ENCODE data around the gene LGI1.
A peak's percentile ranks its signal among the peaks of the same experiment; 100 is the strongest.
"Not testable (repeated sequence)": the region's sequence is repeated elsewhere in the genome, so short reads cannot be mapped to it uniquely, and the experiment has no call there.

LGI1 gene

DNA sequence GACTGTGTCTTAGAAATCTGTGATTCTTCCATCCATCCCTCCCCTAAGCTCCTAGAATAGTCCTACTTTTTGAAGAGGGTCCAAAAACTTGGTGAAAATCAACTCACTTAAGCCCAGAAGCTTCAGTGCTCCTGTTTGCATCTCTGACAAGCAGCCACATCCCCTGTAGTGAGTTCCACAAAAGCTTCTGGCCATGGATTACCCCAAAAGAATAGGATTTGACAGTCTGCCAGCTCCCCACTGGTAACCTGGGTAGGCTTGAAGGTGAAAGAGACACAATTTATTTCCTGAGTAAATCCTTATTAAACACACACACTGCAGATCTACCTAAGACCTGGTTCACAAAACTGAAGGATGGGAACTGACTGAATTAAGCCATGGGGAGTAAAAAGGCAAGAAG lies 46.5 kb downstream of the LGI1 start:
- DNase-seq: no peak

DNA sequence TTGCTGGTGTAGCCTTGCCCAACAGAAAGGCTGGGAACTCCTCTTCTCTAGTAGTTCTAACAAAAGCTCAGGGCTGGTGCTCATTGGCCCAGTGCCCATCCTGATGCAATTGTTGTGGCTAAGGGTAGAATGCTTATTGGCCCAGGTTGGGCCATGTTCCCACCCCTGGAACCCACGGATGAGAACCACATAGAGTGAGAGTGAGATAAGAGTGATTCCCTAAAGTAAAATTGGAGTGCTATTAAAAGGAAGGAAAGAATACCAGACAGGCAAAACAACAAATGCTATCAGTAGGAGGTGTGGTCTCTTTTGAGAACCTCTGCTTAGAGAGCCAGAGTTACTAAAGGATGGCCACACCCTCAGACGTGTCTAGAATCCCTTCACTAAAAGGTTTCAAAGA lies 49.2 kb downstream of the LGI1 start:
- peak in 1 of 58 donors; percentile 22 for DNase-seq

DNA sequence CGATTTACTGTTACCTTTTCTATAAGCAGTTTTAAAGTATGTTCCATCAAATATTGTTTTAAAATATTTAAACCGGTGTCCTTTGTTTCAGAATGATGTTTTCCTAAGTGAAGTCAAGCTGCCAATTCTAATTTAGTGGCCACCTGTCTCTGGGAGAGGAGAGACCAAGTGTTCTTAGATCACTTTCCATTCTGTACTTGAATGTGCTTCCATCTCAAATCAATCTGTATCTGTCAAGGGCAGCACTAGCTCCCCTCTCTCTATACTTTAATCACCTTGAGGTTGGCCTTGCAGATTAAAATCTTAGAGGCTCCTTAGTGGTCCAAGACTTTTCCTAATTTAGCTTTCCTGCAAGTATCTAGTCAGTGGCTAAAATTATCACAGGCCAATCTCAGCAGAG lies 49.6 kb downstream of the LGI1 start:
- no peak for DNase-seq

DNA sequence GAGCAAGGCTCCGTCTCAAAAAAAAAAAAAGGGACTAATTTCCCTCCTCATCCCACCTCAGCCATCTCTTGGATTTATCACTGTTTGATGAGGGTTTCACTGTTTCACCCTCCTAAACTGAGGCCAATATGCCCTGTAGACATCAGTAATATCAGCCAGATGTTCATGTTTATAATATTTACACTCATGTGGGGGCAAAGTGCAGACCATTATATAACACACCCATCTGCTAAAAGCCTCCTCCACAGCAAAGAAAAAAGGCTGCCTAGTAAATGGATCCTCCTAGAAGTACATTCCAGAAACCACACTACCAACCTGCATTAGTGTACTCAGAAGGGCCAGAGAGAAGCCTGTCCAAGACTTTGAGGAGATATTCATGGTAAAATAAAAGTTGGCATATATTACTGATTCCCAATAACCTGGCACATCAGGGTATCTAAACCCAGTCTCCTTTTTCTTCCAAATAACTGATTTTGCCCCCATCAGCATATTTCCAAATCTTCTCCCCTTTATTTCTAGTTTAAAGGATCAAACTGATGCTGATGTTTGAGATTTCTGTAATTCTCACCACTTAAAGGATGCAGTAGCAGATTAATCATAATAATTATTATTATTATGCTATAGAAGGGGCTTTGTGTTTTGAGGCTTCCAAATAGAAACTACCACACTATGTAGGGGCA lies 55.1 kb downstream of the LGI1 start:
- DNase-seq: no peak

DNA sequence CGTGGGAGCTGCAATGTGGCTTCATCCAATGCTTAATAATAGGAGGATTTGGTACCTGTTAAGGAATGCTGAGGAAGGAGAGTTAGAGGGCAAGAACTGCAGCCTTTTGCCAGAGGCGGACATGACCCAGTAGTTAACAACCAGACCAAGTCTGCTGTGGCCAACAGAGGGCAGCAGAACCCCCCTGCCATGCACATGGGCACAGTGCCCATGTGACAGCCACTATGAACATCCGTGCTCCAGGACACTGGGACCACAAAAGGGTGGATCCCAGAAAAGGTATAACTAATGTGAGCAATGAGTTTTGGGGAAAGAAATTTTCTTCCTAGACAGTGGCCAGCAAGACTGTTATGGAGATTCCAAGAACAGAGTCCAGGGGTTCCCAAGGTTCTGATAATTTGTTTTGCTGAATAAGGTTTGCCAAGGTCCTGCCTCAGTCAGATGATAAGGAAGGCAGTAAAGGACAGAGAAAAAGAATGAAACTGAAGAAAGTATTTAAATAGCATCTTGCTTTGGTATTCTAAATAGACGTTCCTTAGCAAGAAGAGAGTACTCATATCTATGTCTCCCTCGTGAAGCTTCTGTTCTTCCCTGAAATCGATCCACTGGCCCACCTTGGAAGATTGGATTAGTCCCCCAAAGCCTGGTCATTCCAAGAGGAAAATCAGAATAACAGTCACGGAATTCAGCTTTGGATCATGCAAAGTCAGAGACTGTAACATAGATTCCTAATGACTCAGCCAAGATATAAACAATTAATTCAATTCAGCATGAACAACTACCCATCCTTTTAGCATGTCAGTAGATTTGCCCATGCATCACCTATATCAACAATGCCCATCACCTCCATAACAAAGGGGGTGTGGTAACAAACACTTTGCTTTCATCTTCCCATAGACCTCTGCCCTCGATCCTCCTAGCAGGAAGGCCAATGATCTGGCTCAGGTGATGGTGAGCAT lies 56.0 kb downstream of the LGI1 start:
- peak in 44 of 58 donors; percentile 1 to 60 (median 20) for DNase-seq

DNA sequence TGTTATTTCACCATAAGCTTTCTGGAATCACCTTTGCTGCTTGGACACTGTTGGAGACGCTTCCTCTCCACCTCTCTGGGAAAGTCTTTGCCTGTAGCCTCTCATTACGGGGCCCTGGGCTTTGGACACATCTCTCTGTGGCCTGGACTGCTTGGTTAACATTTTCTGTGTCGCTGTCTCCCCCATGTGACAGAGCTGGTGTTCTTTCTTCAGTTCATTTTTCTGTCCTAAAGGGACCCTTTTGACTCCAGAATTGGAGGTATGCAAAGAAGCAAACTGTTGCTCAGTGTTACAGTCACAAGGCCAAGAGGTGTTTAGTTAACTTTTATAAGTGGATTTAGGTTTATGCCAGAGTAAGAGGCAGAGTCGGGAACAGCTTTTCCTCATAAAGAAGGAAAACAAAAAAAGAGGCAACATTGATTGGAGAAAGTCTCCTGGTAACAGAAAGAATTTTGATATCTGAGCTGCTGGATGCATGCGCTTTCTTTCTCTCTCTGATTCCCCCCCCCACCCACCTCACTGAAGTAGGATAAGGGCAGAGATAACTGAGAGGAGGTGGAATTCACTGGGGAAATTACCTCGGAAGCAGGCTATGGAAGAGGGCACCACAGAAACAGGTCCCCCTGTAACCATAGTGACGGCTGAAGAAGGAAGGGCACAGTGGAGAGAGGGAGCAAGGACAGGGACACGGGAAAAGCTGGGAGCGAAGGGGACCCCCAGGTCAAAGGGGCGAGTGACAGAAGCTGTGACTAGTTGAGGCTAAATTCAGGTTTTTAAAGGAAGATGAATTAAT lies 57.8 kb downstream of the LGI1 start:
- DNase-seq: peak in 30 of 58 donors; percentile 1 to 49 (median 15)

DNA sequence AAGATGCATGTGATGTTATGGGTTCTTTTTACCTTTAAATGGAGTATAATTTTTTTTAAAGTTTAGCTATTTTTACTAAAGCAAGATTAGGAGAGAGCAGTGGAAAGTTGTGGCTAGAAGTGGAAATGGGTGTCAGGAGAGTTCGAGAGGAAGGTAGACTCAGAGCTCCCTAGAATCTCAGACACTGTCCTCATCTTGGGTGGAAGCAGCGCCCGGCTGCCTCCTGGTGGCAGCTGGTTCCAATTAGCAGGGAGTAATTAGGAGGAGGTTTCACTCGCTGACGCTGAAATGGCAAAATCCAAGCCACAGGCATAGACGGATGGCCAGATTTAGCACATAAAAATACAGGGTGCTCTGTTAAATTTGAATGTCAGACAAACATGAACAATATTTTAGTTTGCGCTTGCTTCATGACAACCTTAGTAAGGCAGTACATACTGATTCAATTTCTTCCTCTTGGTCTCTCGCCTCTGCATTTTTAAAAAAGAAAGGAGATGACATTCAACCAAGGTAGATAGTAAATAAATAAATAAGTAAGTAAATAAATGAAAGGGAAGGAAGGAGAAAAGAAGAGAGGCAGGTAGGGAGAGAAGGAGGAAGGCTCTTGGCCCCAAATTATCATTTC lies 58.5 kb downstream of the LGI1 start:
- peak in 51 of 58 donors; percentile 6 to 76 (median 39) for DNase-seq

DNA sequence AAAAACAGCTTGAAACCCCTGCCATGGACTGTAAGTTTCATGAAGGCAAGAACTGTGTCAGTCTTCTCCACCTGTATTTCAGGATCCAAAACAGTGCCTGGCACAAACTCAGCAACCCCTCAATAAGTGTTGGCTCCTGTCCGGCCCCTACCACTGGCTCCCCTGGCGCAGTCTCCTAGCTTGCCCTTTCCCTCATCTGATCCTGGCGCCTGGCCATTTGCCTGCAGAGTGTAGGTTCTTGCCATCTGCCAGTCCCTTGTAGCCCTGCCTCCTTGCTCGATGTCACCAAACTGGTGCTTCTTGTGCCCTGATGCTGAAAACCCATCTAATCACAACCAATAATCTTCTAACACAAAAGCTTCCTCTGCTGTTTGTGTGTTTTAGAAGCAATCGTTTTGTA lies 60.4 kb downstream of the LGI1 start:
- DNase-seq: no peak

DNA sequence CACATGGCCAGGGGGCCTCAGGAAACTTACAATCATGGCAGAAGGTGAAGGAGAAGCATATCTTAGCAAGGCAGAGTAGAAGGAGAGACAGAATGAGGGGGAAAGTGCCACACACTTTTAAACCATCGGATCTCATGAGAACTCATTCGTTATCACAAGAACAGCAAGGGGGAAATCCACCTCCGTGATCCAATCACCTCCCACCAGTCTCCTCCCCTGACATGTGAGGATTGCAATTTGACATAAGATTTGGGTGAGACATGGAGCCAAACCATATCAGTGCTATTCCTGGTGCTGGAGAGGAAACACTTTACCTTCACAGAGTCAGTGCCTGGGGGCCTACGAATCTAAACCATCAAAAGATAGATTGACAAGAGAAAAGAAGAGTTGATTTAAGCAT lies 61.8 kb downstream of the LGI1 start:
- DNase-seq: no peak

DNA sequence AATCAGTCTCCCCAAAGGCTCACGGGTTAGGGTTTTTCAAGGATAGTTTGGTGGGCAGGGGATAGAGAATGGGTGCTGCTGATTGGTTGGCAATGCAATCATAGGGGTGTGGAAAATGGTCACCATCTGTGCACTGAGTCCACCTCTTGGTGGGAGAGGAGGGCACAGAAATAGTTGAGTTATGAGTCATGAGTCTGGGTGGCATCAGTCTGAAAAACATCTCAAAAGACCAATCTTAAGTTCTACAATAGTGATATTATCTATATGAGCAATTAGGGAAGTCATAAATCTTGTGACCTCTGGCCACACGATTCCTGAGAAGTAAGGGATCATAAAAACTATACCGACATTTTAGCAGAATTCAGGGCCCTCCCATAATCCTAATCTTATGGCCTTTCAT lies 62.7 kb downstream of the LGI1 start:
- DNase-seq: no peak

DNA sequence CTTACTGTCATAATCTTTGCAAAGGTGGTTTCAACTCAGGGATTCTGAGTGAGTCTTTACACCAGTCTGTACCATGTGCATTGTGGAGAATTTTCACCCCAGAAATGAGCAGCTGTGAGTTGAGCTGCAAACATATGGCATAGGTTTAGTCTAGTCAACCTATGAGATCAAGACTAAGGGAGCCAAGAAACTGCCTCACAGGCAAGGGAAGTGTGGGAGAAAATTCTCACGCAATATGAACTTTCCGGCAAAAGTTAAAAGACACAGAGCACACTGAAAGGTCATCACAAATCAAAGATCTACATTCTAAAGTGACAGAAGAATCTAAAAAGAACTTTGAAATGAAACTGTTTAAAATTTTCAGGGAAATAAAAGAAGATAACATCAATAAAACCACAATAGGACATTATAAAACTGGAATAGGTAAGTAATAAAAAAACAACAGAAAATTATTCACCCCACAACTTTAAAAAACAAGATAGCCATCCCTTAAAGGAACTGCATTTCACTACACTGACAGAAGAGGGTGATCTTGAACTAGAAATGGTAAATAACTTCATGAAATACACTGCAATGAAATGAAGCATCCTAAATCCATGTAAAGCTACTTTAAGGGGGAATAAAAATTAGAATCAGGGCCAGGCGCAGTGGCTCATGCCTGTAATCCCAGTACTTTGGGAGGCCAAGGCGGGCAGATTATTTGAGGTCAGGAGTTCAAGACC lies 63.5 kb downstream of the LGI1 start:
- DNase-seq: no peak

DNA sequence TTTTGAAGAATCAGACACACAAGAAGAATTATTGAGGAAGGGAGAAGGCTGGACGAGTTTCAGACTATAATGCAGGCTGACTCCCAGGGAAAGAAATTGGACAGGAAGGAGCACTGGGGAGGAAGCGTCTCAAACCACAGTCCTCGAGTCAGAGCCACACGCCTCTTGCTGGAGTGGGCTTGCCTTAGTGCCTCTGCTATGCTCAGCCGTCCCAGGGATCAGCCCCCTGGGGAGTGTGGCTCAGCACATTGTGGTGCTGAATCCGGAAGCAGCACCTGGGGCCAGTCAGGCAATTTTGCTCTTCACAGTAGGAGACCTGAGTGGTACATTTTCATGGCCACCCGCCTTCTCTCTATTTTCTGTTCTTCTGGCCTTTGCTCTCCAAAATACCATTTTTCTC lies 68.6 kb downstream of the LGI1 start:
- DNase-seq: no peak

DNA sequence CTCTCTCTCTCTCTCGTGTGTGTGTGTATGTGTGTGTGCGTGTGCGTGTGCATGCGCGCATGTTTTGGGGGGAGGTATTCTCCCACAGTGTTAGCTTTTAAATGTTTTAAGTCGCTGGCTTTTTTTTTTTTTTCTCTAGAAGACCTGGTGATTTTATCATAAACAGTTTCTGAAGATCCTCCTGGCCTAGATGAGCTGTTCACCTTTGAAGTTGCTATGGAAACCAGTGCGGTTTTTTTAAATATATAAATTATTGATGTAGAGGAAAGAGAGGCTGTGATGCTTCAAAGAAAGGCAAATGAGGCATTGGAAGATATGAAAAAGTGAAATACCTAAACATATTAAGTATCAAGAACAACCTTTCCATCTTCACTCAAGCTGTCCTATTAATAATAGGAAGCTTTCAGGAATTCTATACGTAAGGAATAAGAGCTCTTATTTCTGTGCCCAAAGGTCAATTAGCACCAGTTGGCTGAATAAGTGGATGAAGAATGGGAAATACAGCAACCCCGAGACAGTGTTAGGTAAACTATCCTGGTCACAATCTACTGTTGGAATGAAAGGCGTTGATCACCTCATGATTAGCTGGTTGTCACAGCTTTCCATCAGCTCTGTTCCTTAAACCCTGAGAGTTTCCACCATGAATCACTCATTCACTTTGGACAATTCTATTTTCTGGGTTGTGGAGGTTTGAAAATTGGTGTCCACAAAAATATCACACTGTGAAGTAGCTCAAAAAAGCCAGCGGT lies 69.5 kb downstream of the LGI1 start:
- no peak for DNase-seq

DNA sequence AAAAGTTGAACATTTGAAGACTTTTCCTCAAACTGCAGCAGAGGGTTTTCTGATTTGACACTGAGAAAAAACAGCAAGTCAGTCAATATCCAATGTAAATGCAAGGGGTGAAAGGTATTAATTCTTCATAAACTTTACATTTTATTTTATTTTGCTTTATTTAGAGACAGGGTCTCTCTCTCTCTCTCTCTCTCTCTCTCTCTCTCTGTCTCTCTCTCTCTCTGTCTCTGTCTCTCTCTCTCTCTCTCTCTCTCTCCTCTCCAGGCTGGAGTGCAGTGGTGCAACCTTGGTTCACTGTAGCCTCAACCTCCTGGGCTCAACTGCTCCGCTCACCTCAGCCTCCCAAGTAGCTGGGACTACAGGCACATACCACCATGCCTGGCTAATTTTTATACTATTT lies 73.3 kb downstream of the LGI1 start:
- DNase-seq: not testable (repeated sequence)

DNA sequence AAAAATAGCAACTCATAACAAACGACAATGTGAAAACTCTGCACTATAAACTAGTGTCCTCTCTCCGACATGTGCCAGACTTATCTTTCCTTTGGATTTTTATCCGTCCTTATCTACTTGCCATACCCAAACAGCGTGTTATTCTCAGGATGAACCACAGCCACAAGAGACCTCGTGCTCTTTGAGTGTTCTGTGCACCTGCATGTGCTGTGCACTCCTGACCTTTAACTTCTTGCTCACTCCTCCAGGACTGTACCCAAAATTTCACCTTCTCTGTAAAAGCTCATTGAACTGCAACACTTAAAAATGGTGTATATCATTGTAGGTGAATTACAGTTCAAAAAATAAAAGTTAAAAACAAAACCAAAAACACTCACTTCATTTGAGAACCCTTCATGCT lies 78.0 kb downstream of the LGI1 start:
- DNase-seq: no peak

DNA sequence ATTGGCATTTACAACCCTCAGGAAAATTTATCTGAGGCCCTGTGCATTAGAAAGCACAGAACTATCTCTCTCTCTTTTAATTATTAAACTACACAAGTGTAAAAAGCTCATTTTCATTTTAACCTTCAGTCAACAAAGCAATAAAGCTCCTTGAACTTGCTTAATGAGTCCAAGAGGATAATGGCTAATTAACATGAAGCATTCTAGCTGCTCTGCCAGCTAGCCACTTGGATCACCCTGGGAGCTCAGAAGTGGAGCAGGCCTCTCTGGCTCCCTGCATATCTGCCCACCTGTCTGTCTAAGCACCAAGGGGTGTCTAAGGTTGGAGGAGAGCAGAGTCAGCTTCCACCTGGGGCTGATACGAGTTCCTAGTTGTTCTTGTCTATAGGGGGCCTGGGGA lies 80.1 kb downstream of the LGI1 start:
- DNase-seq: no peak

DNA sequence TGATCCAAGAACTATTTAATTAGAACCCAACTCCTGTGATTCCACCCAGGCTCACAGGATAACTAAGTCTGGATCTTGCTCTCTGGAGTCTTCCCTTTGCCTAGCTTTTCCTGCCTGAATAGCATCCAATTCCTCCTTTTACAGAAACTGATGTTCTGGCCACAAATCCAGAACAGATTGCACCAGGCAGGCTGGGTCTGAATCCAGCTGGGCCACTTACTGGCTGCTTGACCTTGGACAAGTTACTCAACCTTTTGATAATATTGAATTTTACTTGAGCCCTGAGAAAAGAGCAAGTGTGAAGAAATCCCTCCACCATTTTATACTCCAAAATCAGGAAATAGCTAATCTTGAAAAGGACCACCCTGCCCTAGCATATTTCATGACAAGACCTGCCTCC lies 80.5 kb downstream of the LGI1 start:
- no peak for DNase-seq

DNA sequence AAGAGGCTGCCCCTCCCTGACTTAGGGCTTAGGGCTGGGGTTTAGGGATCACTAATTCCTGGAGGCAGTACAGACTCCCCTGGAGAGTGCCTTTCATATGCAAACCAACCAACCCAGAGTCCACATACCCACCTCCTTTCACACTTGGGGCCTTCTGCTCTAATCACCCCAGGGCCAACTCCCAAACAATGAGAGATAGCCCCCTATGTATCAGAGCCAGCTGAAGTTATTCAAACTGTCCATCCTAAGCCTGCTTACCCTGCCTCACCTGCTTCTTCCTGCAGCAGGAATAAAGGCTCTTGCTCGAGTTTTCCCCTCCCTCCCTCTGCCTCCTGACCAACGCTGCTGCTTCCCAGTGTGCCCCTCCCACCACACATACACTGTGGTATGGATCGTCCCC lies 84.2 kb downstream of the LGI1 start:
- DNase-seq: no peak

DNA sequence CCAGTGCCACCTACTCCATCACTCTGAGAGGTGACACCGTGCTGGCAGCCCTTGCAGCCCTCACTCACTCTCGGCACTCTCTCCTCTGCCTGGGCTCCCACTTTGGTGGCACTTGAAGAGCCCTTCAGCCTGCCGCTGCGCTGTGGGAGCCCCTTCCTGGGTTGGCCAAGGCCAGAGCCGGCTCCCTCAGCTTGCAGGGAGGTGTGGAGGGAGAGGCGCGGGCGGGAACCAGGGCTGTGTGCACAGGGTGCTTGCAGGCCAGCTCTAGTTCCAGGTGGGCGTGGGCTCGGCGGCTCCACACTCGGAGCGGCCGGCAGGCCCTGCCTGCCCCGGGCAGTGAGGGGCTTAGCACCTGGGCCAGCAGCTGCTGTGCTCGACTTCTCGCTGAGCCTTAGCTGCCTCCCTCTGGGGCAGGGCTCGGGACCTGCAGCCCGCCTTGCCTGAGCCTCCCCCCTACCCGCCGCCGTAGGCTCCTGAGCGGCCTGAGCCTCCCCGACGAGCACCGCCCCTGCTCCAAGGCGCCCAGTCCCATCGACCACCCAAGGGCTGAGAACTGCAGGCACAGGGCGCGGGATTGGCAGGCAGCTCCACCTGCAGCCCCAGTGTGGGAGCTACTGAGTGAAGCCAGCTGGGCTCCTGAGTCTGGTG lies 87.4 kb downstream of the LGI1 start:
- DNase-seq: no peak
